HEK293 (cell line): Measurements from ENCODE around the gene HLA-DQB1.

Experiments used
- CTCF ChIA-PET: fragments of 350-600 bp; formaldehyde crosslinking; extraction: SDS; loops from one replicate; lab custom pipeline; 2021; ENCODE audit warnings: antibody characterized with exemption; lab: Yijun Ruan, JAX
- POLR2A ChIA-PET: fragments of 300-600 bp; formaldehyde crosslinking; extraction: SDS; loops from one replicate; lab custom pipeline; 2020; ENCODE audit warnings: antibody characterized with exemption, inconsistent platforms; lab: Yijun Ruan, JAX
- H3K27ac ChIP-seq: fragments of 200-500 bp; sonication (Bioruptor generic); 2 replicates; pipeline ENCODE4 v1.5.1; 2014; ENCODE audit warnings: low read depth, low read length, control low read depth, inconsistent platforms; ENCODE audit errors: extremely low read depth
- H3K36me3 ChIP-seq, 2 experiments: fragments of 200-500 bp in 1 of 2; sonication (Bioruptor generic) in 1 of 2; 1 replicate in 1 of 2; 2 replicates in 1 of 2; pipeline ENCODE4 v1.5.1; 2014 to 2017; ENCODE audit warnings: inconsistent platforms in 2 of 2, low read length in 2 of 2; ENCODE audit not compliant: control insufficient read depth in 2 of 2, insufficient read depth in 1 of 2
- H3K4me1 ChIP-seq: fragments of 200-500 bp; sonication (Bioruptor generic); 2 replicates; pipeline ENCODE4 v1.5.1; 2014; ENCODE audit warnings: mild to moderate bottlenecking, low read length, inconsistent platforms; ENCODE audit not compliant: control insufficient read depth, insufficient read depth
- H3K4me3 ChIP-seq: 2 replicates; pipeline ENCODE4 v1.5.1; 2011; ENCODE audit warnings: low read depth, mild to moderate bottlenecking, control low read depth, low read length, moderate library complexity
- H3K9me3 ChIP-seq: fragments of 200-500 bp; sonication (Bioruptor generic); 2 replicates; pipeline ENCODE4 v1.5.1; 2014; ENCODE audit warnings: low read depth, low read length, inconsistent platforms; ENCODE audit not compliant: control insufficient read depth, insufficient read depth
- KLF10 ChIP-seq: fragments of 450-650 bp; IDR thresholded peaks from 2 replicates; pipeline ENCODE4 v1.5.1; 2018; ENCODE audit warnings: missing biosample characterization, mild to moderate bottlenecking, missing genetic modification characterization
- OVOL3 ChIP-seq: fragments of 450-650 bp; formaldehyde crosslinking; IDR thresholded peaks from 2 replicates; pipeline ENCODE4 v1.5.1; 2016; ENCODE audit warnings: missing biosample characterization, missing genetic modification characterization
- PRDM1 ChIP-seq: fragments of 450-650 bp; formaldehyde crosslinking; IDR thresholded peaks from 2 replicates; pipeline ENCODE4; 2016; ENCODE audit warnings: missing biosample characterization, missing genetic modification characterization
- TRIM28 ChIP-seq: IDR thresholded peaks from 2 replicates; pipeline ENCODE4 v1.6.1; 2011; ENCODE audit warnings: low read length, control low read depth, borderline replicate concordance
- ZBTB11 ChIP-seq: fragments of 450-650 bp; formaldehyde crosslinking; conservative IDR thresholded peaks from 2 replicates; pipeline ENCODE4 v1.5.1; 2016; ENCODE audit warnings: low read depth, missing biosample characterization, missing genetic modification characterization
- ZNF10 ChIP-seq: fragments of 450-650 bp; formaldehyde crosslinking; IDR thresholded peaks from 2 replicates; pipeline ENCODE4 v1.5.1; 2017; ENCODE audit warnings: missing biosample characterization, missing genetic modification characterization
- ZNF114 ChIP-seq: fragments of 450-650 bp; formaldehyde crosslinking; IDR thresholded peaks from 2 replicates; pipeline ENCODE4 v1.5.0; 2017; ENCODE audit warnings: missing biosample characterization, missing genetic modification characterization
- ZNF155 ChIP-seq: fragments of 450-650 bp; formaldehyde crosslinking; IDR thresholded peaks from 2 replicates; pipeline ENCODE4 v1.5.1; 2016; ENCODE audit warnings: missing biosample characterization, missing genetic modification characterization
- ZNF175 ChIP-seq: fragments of 450-650 bp; formaldehyde crosslinking; IDR thresholded peaks from 2 replicates; pipeline ENCODE4 v1.5.1; 2016; ENCODE audit warnings: missing biosample characterization, missing genetic modification characterization
- ZNF248 ChIP-seq: fragments of 450-650 bp; formaldehyde crosslinking; IDR thresholded peaks from 2 replicates; pipeline ENCODE4 v1.5.1; 2017; ENCODE audit warnings: missing biosample characterization, missing genetic modification characterization
- ZNF266 ChIP-seq: fragments of 450-650 bp; formaldehyde crosslinking; IDR thresholded peaks from 2 replicates; pipeline ENCODE4 v1.5.1; 2016; ENCODE audit warnings: missing biosample characterization, missing genetic modification characterization, low read depth
- ZNF37A ChIP-seq: fragments of 450-650 bp; IDR thresholded peaks from 2 replicates; pipeline ENCODE4 v1.5.1; 2018; ENCODE audit warnings: missing biosample characterization, missing genetic modification characterization
- ZNF391 ChIP-seq: fragments of 450-650 bp; formaldehyde crosslinking; IDR thresholded peaks from 2 replicates; pipeline ENCODE4 v1.5.1; 2016; ENCODE audit warnings: low read depth, missing biosample characterization, missing genetic modification characterization, borderline replicate concordance
- ZNF555 ChIP-seq: fragments of 450-650 bp; formaldehyde crosslinking; conservative IDR thresholded peaks from 2 replicates; pipeline ENCODE4 v1.5.1; 2017; ENCODE audit warnings: missing biosample characterization, mild to moderate bottlenecking, missing genetic modification characterization, inconsistent platforms
- ZNF560 ChIP-seq: fragments of 450-650 bp; formaldehyde crosslinking; IDR thresholded peaks from 2 replicates; pipeline ENCODE4 v1.5.1; 2017; ENCODE audit warnings: missing biosample characterization, missing genetic modification characterization, borderline replicate concordance
- ZNF580 ChIP-seq: fragments of 450-650 bp; formaldehyde crosslinking; IDR thresholded peaks from 2 replicates; pipeline ENCODE4 v1.5.1; 2016; ENCODE audit warnings: missing biosample characterization, missing genetic modification characterization
- ZNF600 ChIP-seq: fragments of 450-650 bp; formaldehyde crosslinking; IDR thresholded peaks from 2 replicates; pipeline ENCODE4 v1.5.1; 2016; ENCODE audit warnings: missing biosample characterization, missing genetic modification characterization
- ZNF660 ChIP-seq: fragments of 450-650 bp; IDR thresholded peaks from 2 replicates; pipeline ENCODE4 v1.5.1; 2018; ENCODE audit warnings: missing biosample characterization, mild to moderate bottlenecking, missing genetic modification characterization
- TF ChIP-seq, protein P1 (sequence below): fragments of 450-650 bp; formaldehyde crosslinking; IDR thresholded peaks from 2 replicates; pipeline ENCODE4 v1.5.1; 2016; ENCODE audit warnings: missing biosample characterization, missing genetic modification characterization, low read depth

Gene HLA-DQB1

DNA sequence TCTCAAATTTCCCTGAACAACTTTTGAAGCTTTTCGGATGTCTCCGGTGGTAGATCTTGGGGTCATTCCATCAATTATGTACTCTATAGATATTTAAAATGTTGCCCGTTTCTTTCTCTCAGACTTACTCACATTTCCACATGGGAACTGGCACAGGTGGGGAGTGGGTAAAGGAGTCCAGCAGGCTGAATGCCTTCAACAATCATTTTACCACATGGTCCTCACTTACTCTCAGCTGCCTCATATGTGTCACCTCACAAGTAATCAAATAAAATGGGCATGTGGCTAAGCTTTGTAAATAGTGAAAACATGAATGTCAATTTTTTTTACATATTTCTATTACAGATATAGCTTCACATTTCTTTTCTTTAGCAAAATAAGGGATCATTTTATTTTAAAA, 28.6 kb downstream of the HLA-DQB1 start:
- H3K36me3 ChIP-seq: no peaks in the 10 kb centered on the region
- POLR2A ChIA-PET: no interaction called here
- no peak overlapping the region for H3K4me3 ChIP-seq
- H3K27ac ChIP-seq: no peak overlapping the region
- no peak for TF ChIP-seq ZNF10
- TF ChIP-seq ZNF660 (tag by site-specific recombination): no peak
- no peak for TF ChIP-seq TRIM28
- TF ChIP-seq ZNF114 (tag by site-specific recombination): no peak
- TF ChIP-seq PRDM1 (tag by site-specific recombination): no peak
- no peak for TF ChIP-seq ZNF37A (tag by site-specific recombination)
- no peak for TF ChIP-seq ZNF155 (tag by site-specific recombination)
- no peak for TF ChIP-seq ZNF600
- TF ChIP-seq, protein P1, sequence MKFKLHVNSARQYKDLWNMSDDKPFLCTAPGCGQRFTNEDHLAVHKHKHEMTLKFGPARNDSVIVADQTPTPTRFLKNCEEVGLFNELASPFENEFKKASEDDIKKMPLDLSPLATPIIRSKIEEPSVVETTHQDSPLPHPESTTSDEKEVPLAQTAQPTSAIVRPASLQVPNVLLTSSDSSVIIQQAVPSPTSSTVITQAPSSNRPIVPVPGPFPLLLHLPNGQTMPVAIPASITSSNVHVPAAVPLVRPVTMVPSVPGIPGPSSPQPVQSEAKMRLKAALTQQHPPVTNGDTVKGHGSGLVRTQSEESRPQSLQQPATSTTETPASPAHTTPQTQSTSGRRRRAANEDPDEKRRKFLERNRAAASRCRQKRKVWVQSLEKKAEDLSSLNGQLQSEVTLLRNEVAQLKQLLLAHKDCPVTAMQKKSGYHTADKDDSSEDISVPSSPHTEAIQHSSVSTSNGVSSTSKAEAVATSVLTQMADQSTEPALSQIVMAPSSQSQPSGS: no peak
- no peak for TF ChIP-seq OVOL3
- H3K9me3 ChIP-seq: no peaks in the 10 kb centered on the region
- CTCF ChIA-PET: interaction anchor here (1.3 to 8.5 kb wide), 4 partner anchors 15 to 442 kb away, joined by 3 to 101 read pairs (median 5); no protein-coding TSS in a partner anchor
- peaks cover 17% of the 10 kb centered on the region for H3K4me1 ChIP-seq

GRCh38 chr6:32637219-32637880, 29.1 kb downstream of the HLA-DQB1 start, which contains the start of gene HLA-DQA1:
Gene HLA-DQA1 (plus strand): TSS chr6:32637406. CDS start chr6:32637459, 53 bp downstream.
- ChIA-PET CTCF (interaction anchor here (1.0 to 8.5 kb wide), 8 partner anchors 15 to 442 kb away, joined by 3 to 101 read pairs (median 5); partner anchors contain the start of gene HLA-DQB1), POLR2A (no interaction called here)
- peak within 1 kb of the TSS; percentile 21; the same call in 1 of the 2 replicates for H3K27ac ChIP-seq
- TF ChIP-seq ZNF580 (tag by site-specific recombination) (no peak), KLF10 (no peak), ZBTB11 (tag by site-specific recombination) (no peak), ZNF560 (no peak), ZNF175 (tag by site-specific recombination) (no peak), ZNF391 (tag by site-specific recombination) (no peak), ZNF266 (no peak), ZNF248 (tag by site-specific recombination) (no peak), ZNF555 (tag by site-specific recombination) (no peak)
- TF ChIP-seq, protein P1: no peak
- peaks cover 17% of the 10 kb centered on the region for H3K4me1 ChIP-seq
- H3K4me3 ChIP-seq: no peak within 1 kb of the TSS
- no peaks in the 10 kb centered on the region for H3K9me3 ChIP-seq
- no peaks in the 10 kb centered on the region for H3K36me3 ChIP-seq
